H1 (cell line): ENCODE measurements around the gene ADGRG1. TPM values are rescaled to one million over a fixed set of nuclear protein-coding genes. Genes with fewer than 3 reads are reported as not detected.

Experiments
- CTCF ChIA-PET: fragments of 300-600 bp; sonication (Branson Sonifier 250); formaldehyde crosslinking; loops from one replicate; lab custom pipeline; 2021; ENCODE audit not compliant: partially characterized antibody; lab: Charles Lee
- POLR2A ChIA-PET: fragments of 300-600 bp; sonication (Branson Sonifier 250); formaldehyde crosslinking; loops from one replicate; lab custom pipeline; 2021; ENCODE audit warnings: inconsistent platforms; ENCODE audit not compliant: partially characterized antibody; lab: Charles Lee
- DNase-seq, 2 experiments: peaks; one replicate each; pipeline versions ENCODE4 v3.0.0 to v3.0.0-alpha.2; 2010 to 2022; ENCODE audit warnings: low spot score in 2 of 2, low read depth in 1 of 2, mixed read lengths in 1 of 2
- FAIRE-seq: peaks from 2 replicates; lab custom pipeline; 2011; peaks lifted over from hg19 to GRCh38; lab: Jason Lieb, UNC
- H2AFZ ChIP-seq: 2 replicates; pipeline ENCODE4 v1.8.1; 2012; ENCODE audit warnings: low read length, inconsistent platforms
- H2AK5ac ChIP-seq: 2 replicates; pipeline ENCODE4 v1.6.1; 2013; ENCODE audit warnings: low read depth, low read length
- H2BK120ac ChIP-seq: replicated peaks from 2 replicates; pipeline ENCODE3; 2013; ENCODE audit warnings: low read depth, low read length, inconsistent platforms
- H2BK12ac ChIP-seq: 2 replicates; pipeline ENCODE4 v1.6.1; 2013; ENCODE audit warnings: low read depth, low read length
- H2BK15ac ChIP-seq: 2 replicates; pipeline ENCODE4 v1.6.1; 2013; ENCODE audit warnings: low read length
- H2BK20ac ChIP-seq: 2 replicates; pipeline ENCODE4 v1.6.1; 2013; ENCODE audit warnings: low read length
- H2BK5ac ChIP-seq: 2 replicates; pipeline ENCODE4 v1.6.1; 2013; ENCODE audit warnings: low read depth, low read length
- H3K14ac ChIP-seq: 2 replicates; pipeline ENCODE4 v1.6.1; 2013; ENCODE audit warnings: inconsistent platforms; ENCODE audit not compliant: insufficient read length
- H3K18ac ChIP-seq: 2 replicates; pipeline ENCODE4 v1.6.1; 2013; ENCODE audit warnings: low read length; ENCODE audit errors: extremely low read depth
- H3K23ac ChIP-seq: 2 replicates; pipeline ENCODE4 v1.6.1; 2013; ENCODE audit warnings: inconsistent platforms; ENCODE audit not compliant: insufficient read length
- H3K23me2 ChIP-seq: 2 replicates; pipeline ENCODE4 v1.6.1; 2013; ENCODE audit warnings: low read depth, low read length
- H3K27ac ChIP-seq: 2 replicates; pipeline ENCODE4 v1.6.1; 2011; ENCODE audit warnings: low read depth, low read length, inconsistent platforms
- H3K27me3 ChIP-seq, 4 experiments: replicated peaks in 1 of 4; 1 replicate in 1 of 4; 2 replicates in 3 of 4; pipeline versions ENCODE4 v1.6.1 to v1.8.1; 2011 to 2013; ENCODE audit warnings: low read length in 3 of 4, mild to moderate bottlenecking in 3 of 4, inconsistent platforms in 2 of 4, mixed read lengths in 2 of 4, moderate library complexity in 1 of 4; ENCODE audit not compliant: control insufficient read depth in 3 of 4, insufficient read depth in 3 of 4; ENCODE audit errors: extremely low read depth in 1 of 4
- H3K36me3 ChIP-seq, 4 experiments: 2 replicates each; pipeline versions ENCODE4 v1.6.1 to v1.8.1; 2011 to 2013; ENCODE audit warnings: mild to moderate bottlenecking in 4 of 4, low read length in 3 of 4, moderate library complexity in 2 of 4, control low read depth in 1 of 4, inconsistent platforms in 1 of 4; ENCODE audit not compliant: insufficient read depth in 4 of 4, control insufficient read depth in 2 of 4
- H3K4ac ChIP-seq: replicated peaks from 2 replicates; pipeline ENCODE3; 2013; ENCODE audit warnings: low read length, low read depth, mixed read lengths, inconsistent platforms; ENCODE audit not compliant: insufficient read length
- H3K4me1 ChIP-seq, 4 experiments: replicated peaks in 1 of 4; 1 replicate in 1 of 4; 2 replicates in 3 of 4; pipeline versions ENCODE4 v1.6.1 to v1.8.1; 2011 to 2013; ENCODE audit warnings: low read length in 3 of 4, inconsistent platforms in 2 of 4, mixed read lengths in 1 of 4; ENCODE audit not compliant: insufficient read depth in 4 of 4, control insufficient read depth in 3 of 4
- H3K4me2 ChIP-seq, 2 experiments: 2 replicates each; pipeline versions ENCODE4 v1.6.1 to v1.8.1; 2011 to 2013; ENCODE audit warnings: low read depth in 2 of 2, low read length in 2 of 2, control low read depth in 1 of 2, inconsistent platforms in 1 of 2, mild to moderate bottlenecking in 1 of 2; ENCODE audit not compliant: insufficient read depth in 1 of 2
- H3K4me3 ChIP-seq, 4 experiments: fragments of 200-600, 300-600 bp in 1 of 4; sonication (generic), shearing (Covaris generic), sonication (Bioruptor Twin) in 1 of 4; 2 replicates each; pipeline versions ENCODE4 v1.5.1 to v1.8.1; 2011 to 2016; ENCODE audit warnings: low read length in 4 of 4, low read depth in 3 of 4, control low read depth in 2 of 4, inconsistent platforms in 2 of 4, mild to moderate bottlenecking in 2 of 4, mixed read lengths in 1 of 4, moderate library complexity in 1 of 4; ENCODE audit not compliant: insufficient read depth in 2 of 4; ENCODE audit errors: extremely low read depth in 1 of 4
- H3K56ac ChIP-seq: replicated peaks from 2 replicates; pipeline ENCODE3; 2013; ENCODE audit warnings: low read depth, mild to moderate bottlenecking, mixed read lengths, low read length, inconsistent platforms; ENCODE audit not compliant: insufficient read length
- H3K79me1 ChIP-seq: 2 replicates; pipeline ENCODE4 v1.6.1; 2013; ENCODE audit warnings: low read depth, low read length, control low read depth
- H3K79me2 ChIP-seq, 2 experiments: 2 replicates each; pipeline versions ENCODE4 v1.6.1 to v1.8.1; 2012 to 2013; ENCODE audit warnings: low read length in 2 of 2, mild to moderate bottlenecking in 2 of 2, inconsistent platforms in 1 of 2; ENCODE audit not compliant: insufficient read depth in 2 of 2, control insufficient read depth in 1 of 2
- H3K9ac ChIP-seq, 4 experiments: replicated peaks in 1 of 4; 1 replicate in 1 of 4; 2 replicates in 3 of 4; pipeline versions ENCODE4 v1.6.1 to v1.8.1; 2011 to 2013; ENCODE audit warnings: low read depth in 3 of 4, low read length in 3 of 4, control low read depth in 2 of 4, mild to moderate bottlenecking in 2 of 4, moderate library complexity in 2 of 4, inconsistent platforms in 1 of 4; ENCODE audit errors: extremely low read depth in 1 of 4
- H3K9me3 ChIP-seq, 2 experiments: 2 replicates each; pipeline versions ENCODE4 v1.6.1 to v1.8.1; 2012 to 2013; ENCODE audit warnings: mild to moderate bottlenecking in 2 of 2, moderate library complexity in 2 of 2, control low read depth in 1 of 2, inconsistent platforms in 1 of 2, low read depth in 1 of 2, low read length in 1 of 2, mixed read lengths in 1 of 2; ENCODE audit not compliant: insufficient read depth in 2 of 2
- H4K20me1 ChIP-seq, 2 experiments: replicated peaks in 1 of 2; 2 replicates each; pipeline versions ENCODE3 to v1.8.1; 2011 to 2013; ENCODE audit warnings: inconsistent platforms in 2 of 2, low read length in 2 of 2, mild to moderate bottlenecking in 1 of 2; ENCODE audit not compliant: insufficient read depth in 2 of 2, control insufficient read depth in 1 of 2
- H4K5ac ChIP-seq: 2 replicates; pipeline ENCODE4 v1.6.1; 2013; ENCODE audit warnings: low read length, low read depth, mixed read lengths, inconsistent platforms; ENCODE audit not compliant: insufficient read length
- H4K8ac ChIP-seq: 2 replicates; pipeline ENCODE4 v1.8.0; 2013; ENCODE audit warnings: mild to moderate bottlenecking, moderate library complexity, low read length, inconsistent platforms; ENCODE audit not compliant: insufficient read depth; ENCODE audit errors: extremely low read depth
- H4K91ac ChIP-seq: replicated peaks from 2 replicates; pipeline ENCODE3; 2013; ENCODE audit warnings: low read length, mixed read lengths, inconsistent platforms; ENCODE audit not compliant: insufficient read length
- BCL11A ChIP-seq, 2 experiments: IDR thresholded peaks; one replicate each; pipeline ENCODE4 v1.6.1; 2011; ENCODE audit warnings: low read depth in 2 of 2, low read length in 2 of 2, mild to moderate bottlenecking in 2 of 2
- EGR1 ChIP-seq: IDR thresholded peaks from 2 replicates; pipeline ENCODE4 v1.6.1; 2011; ENCODE audit warnings: low read depth, low read length, borderline replicate concordance
- EZH2 ChIP-seq: fragments of 200-600 bp; sonication (generic); IDR thresholded peaks from 2 replicates; pipeline ENCODE4 v1.7.1; 2012; ENCODE audit warnings: low read depth, mild to moderate bottlenecking, moderate library complexity, low read length, inconsistent platforms; ENCODE audit not compliant: severe bottlenecking
- GABPA ChIP-seq: IDR thresholded peaks from 2 replicates; pipeline ENCODE4 v1.6.1; 2011; ENCODE audit warnings: mild to moderate bottlenecking, low read length, moderate library complexity, borderline replicate concordance; ENCODE audit not compliant: insufficient read depth
- NANOG ChIP-seq: IDR thresholded peaks from 2 replicates; pipeline ENCODE4 v1.6.1; 2011; ENCODE audit warnings: low read length, low read depth, mild to moderate bottlenecking, inconsistent platforms; ENCODE audit not compliant: insufficient read depth, poor library complexity, severe bottlenecking
- NRF1 ChIP-seq: IDR thresholded peaks from 2 replicates; pipeline ENCODE4 v1.6.1; 2011; ENCODE audit warnings: mild to moderate bottlenecking, low read depth, low read length, improper control_type of control experiment
- POU5F1 ChIP-seq: IDR thresholded peaks from 2 replicates; pipeline ENCODE4 v1.6.1; 2011; ENCODE audit warnings: low read depth, mild to moderate bottlenecking, low read length, moderate library complexity
- SAP30 ChIP-seq: fragments of 300-600 bp; sonication (generic); IDR thresholded peaks from 2 replicates; pipeline ENCODE4 v1.7.1; 2012; ENCODE audit warnings: low read length, moderate library complexity, mild to moderate bottlenecking, inconsistent platforms; ENCODE audit not compliant: insufficient read depth, insufficient replicate concordance
- SIRT6 ChIP-seq: IDR thresholded peaks from one replicate; pipeline ENCODE4 v1.7.1; 2012; ENCODE audit warnings: low read length, inconsistent platforms
- TAF7 ChIP-seq: optimal IDR thresholded peaks from 2 replicates; pipeline ENCODE3; 2011; ENCODE audit warnings: low read depth, mild to moderate bottlenecking, inconsistent platforms, low read length, moderate library complexity, borderline replicate concordance
- ZNF274 ChIP-seq: IDR thresholded peaks from 2 replicates; pipeline ENCODE4 v1.7.0; 2012; ENCODE audit warnings: low read length, borderline replicate concordance; ENCODE audit errors: extremely low read depth
- WGBS, 2 experiments: shearing (Covaris generic) in 1 of 2; methylation state at CpG; one replicate each; pipeline versions ENCODE4 v1.1.6 to v1.1.7; 2013 to 2015; ENCODE audit warnings: low lambda C conversion rate in 2 of 2, mixed read lengths in 2 of 2, inconsistent platforms in 1 of 2, low coverage in 1 of 2, missing lambda C conversion rate in 1 of 2; ENCODE audit not compliant: insufficient replicate concordance in 2 of 2, insufficient coverage in 1 of 2, insufficient read length in 1 of 2; ENCODE audit errors: extremely low coverage in 1 of 2, missing lambda C conversion rate in 1 of 2; 5-methylcytosine and 5-hydroxymethylcytosine counted together
- polyA plus RNA-seq, 7 experiments: library from polyadenylated mRNA; depleted of rRNA in 3 of 7; stranded (reverse) in 5 of 7; unstranded in 2 of 7; fragments of >200 nt in 5 of 7; fragments of 200-250 nt in 2 of 7; gene quantifications; 1 replicate in 5 of 7; 2 replicates in 1 of 7; 4 replicates in 1 of 7; pipeline versions ENCODE4 v1.2.1 to v1.2.3, GENCODE V29; 2011 to 2013; ENCODE audit warnings: missing spikeins in 2 of 7, mixed read lengths in 2 of 7
- total RNA-seq: library from RNA; stranded (reverse); fragmentation: NEBNext Ultra II Directional; extraction: Animal tissue kit (Norgen Biotek cat#: 25700); gene quantifications from 2 replicates; pipeline ENCODE4 v1.2.1, GENCODE V29; 2021

Gene ADGRG1
- total and polyA plus RNA-seq, 2 of the 8 experiments (the other 6 are each of a cell fraction or from before 2014, with no cell fraction given): 1.3 to 2.6 TPM

- no peak overlapping the region for H4K8ac ChIP-seq
- no peak overlapping the region for H2BK15ac ChIP-seq
- no peak overlapping the region for H2BK120ac ChIP-seq
- no peak overlapping the region for H3K56ac ChIP-seq
- H2BK5ac ChIP-seq: no peak overlapping the region
- H4K20me1 ChIP-seq: no peaks in the 10 kb centered on the region
- H3K36me3 ChIP-seq: no peaks in the 10 kb centered on the region
- H3K23ac ChIP-seq: no peak overlapping the region
- DNase-seq: no peak
- no peak overlapping the region for H2BK12ac ChIP-seq
- no peak overlapping the region for H3K27ac ChIP-seq
- H3K79me1 ChIP-seq: no peaks in the 10 kb centered on the region
- FAIRE-seq: no peak
- H3K4ac ChIP-seq: no peak overlapping the region
- H3K4me1 ChIP-seq: no peaks in the 10 kb centered on the region
- no peak overlapping the region for H3K18ac ChIP-seq
- ChIA-PET CTCF (interaction anchor here (1.2 to 4.2 kb wide), 4 partner anchors 10 to 65 kb away, joined by 5 to 15 read pairs (median 10); partner anchors contain the start of gene ADGRG3), POLR2A (interaction anchor here (0.7 to 2.3 kb wide), 2 partner anchors 9 to 19 kb away, joined by 3 to 6 read pairs; partner anchors contain the start of gene DRC7)
- H3K23me2 ChIP-seq: no peaks in the 10 kb centered on the region
- H3K27me3 ChIP-seq: no peaks in the 10 kb centered on the region
- no peak overlapping the region for H2AK5ac ChIP-seq
- H3K14ac ChIP-seq: no peak overlapping the region
- no peak overlapping the region for H3K4me2 ChIP-seq
- 88% methylated on average over 8 of the region's 8 CpGs; no CpG with 5 or more reads in 1 of the 2 experiments for WGBS, 2 experiments
- no peak overlapping the region for H2AFZ ChIP-seq
- no peak overlapping the region for H4K5ac ChIP-seq
- no peak overlapping the region for H3K4me3 ChIP-seq
- H2BK20ac ChIP-seq: no peak overlapping the region
- no peaks in the 10 kb centered on the region for H3K79me2 ChIP-seq
- H4K91ac ChIP-seq: no peak overlapping the region
- H3K9ac ChIP-seq: no peak overlapping the region
- H3K9me3 ChIP-seq: no peaks in the 10 kb centered on the region
- TF ChIP-seq TAF7 (no peak), EZH2 (no peak), EGR1 (no peak), SAP30 (no peak), SIRT6 (no peak), ZNF274 (no peak), GABPA (no peak), POU5F1 (no peak), NANOG (no peak), BCL11A (IDR thresholded peaks at IDR 0.05; ENCODE audit: low read depth in 2 of 2, low read length in 2 of 2) (no peak), NRF1 (no peak)
Measured at GRCh38 chr16:57713596-57713995, 85.2 kb downstream of the ADGRG1 start.
